Measurements from ENCODE around the gene ASZ1. TPM values are rescaled to one million over a fixed set of nuclear protein-coding genes. Genes with fewer than 3 reads are reported as not detected.

The ASZ1 gene
- total RNA-seq, 1 experiment from 2014 or later = not detected

- H3T11ph ChIP-seq (ENCODE audit: low read length) = no peak overlapping the region
- H3K4me2 ChIP-seq (ENCODE audit: insufficient read depth, insufficient read length, low read length) = no peak overlapping the region
- no peak overlapping the region for H2AK5ac ChIP-seq (ENCODE audit: insufficient read length, low read length)
- H3K79me2 ChIP-seq (ENCODE audit: insufficient read depth, low read length) = no peaks in the 10 kb centered on the region
- no peak overlapping the region for H4K91ac ChIP-seq (ENCODE audit: insufficient read length, low read depth, low read length)
- H3K14ac ChIP-seq (ENCODE audit: insufficient read depth, low read length) = no peak overlapping the region
- H3K4me1 ChIP-seq (ENCODE audit: insufficient read depth, low read length) = no peaks in the 10 kb centered on the region
- H2BK12ac ChIP-seq (ENCODE audit: insufficient read length, low read depth, low read length) = no peak overlapping the region
- WGBS (ENCODE audit: extremely low coverage, insufficient read length, low lambda C conversion rate) = no CpG with 5 or more reads among the region's 6 CpGs
- H3K27me3 Mint-ChIP-seq (ENCODE audit: low read depth) = peaks cover 8% of the 10 kb centered on the region
- H3K36me3 Mint-ChIP-seq (ENCODE audit: insufficient read depth in 1 of 3, low read depth in 3 of 3) = no peaks in the 10 kb centered on the region
- H4K8ac ChIP-seq (replicated peaks; ENCODE audit: insufficient read length, low read depth, low read length) = no peak overlapping the region
- no peak overlapping the region for H3K9ac ChIP-seq (ENCODE audit: extremely low read depth, insufficient read length, low read length)
- no peaks in the 10 kb centered on the region for H4K20me1 ChIP-seq (ENCODE audit: control insufficient read depth, insufficient read depth, insufficient read length)
- no peaks in the 10 kb centered on the region for H3K9me3 Mint-ChIP-seq
- H3K27me3 ChIP-seq (ENCODE audit: insufficient read depth, low read length) = no peaks in the 10 kb centered on the region
- H3K4ac ChIP-seq (ENCODE audit: low read depth, low read length) = no peak overlapping the region
- no peak overlapping the region; a peak in 1 of 7 replicates for H3K27ac Mint-ChIP-seq
- peaks cover 7 to 9% of the 10 kb centered on the region in 2 experiments for H3K4me1 Mint-ChIP-seq
- no peaks in the 10 kb centered on the region for H3K9me3 ChIP-seq (ENCODE audit: control insufficient read depth, low read depth, low read length)
- no peaks in the 10 kb centered on the region for H3K23me2 ChIP-seq (ENCODE audit: insufficient read length, low read depth, low read length, poor library complexity, severe bottlenecking)
- H3K56ac ChIP-seq (ENCODE audit: insufficient read length, low read depth, low read length) = no peak overlapping the region
- no peak overlapping the region for H2AFZ ChIP-seq (ENCODE audit: low read length)
- no peak overlapping the region for H2BK15ac ChIP-seq (ENCODE audit: low read depth, low read length)
- no peak for DNase-seq
- no peaks in the 10 kb centered on the region for H3K79me1 ChIP-seq (ENCODE audit: insufficient read depth, low read depth, low read length, poor library complexity, severe bottlenecking)
- H4K5ac ChIP-seq (ENCODE audit: insufficient read length, low read depth, low read length) = no peak overlapping the region
- no peak overlapping the region for H3K23ac ChIP-seq (ENCODE audit: insufficient read length, low read depth, low read length)
- no peak for TF ChIP-seq CTCF (conservative IDR thresholded peaks at IDR 0.05)
- H3K18ac ChIP-seq (ENCODE audit: insufficient read length, low read depth, low read length) = no peak overlapping the region
- no peak overlapping the region for H2BK120ac ChIP-seq (ENCODE audit: low read depth, low read length, poor library complexity, severe bottlenecking)
- no peak overlapping the region for H3K27ac ChIP-seq (ENCODE audit: insufficient read length, low read depth, low read length)
- H3K4me3 Mint-ChIP-seq = no peak overlapping the region
- no peak overlapping the region for H2BK5ac ChIP-seq (ENCODE audit: insufficient read length, low read length)
- no peak overlapping the region for H2BK20ac ChIP-seq (ENCODE audit: low read depth, low read length, poor library complexity, severe bottlenecking)
Observed at GRCh38 chr7:117347480-117347879, 79.8 kb downstream of the ASZ1 start.
